Measurements from ENCODE around the gene BUD23. TPM values are rescaled to one million over a fixed set of nuclear protein-coding genes. Genes with fewer than 3 reads are reported as not detected.

The BUD23 gene
- total and polyA plus RNA-seq, 2 experiments from 2014 or later: 62.1 to 117 TPM

- TF ChIP-seq EZH2 (IDR thresholded peaks at IDR 0.05; ENCODE audit: low read depth, unreplicated experiment) (no peak), CREB1 (CRISPR knock-in tag; IDR thresholded peaks at IDR 0.05; ENCODE audit: low read depth) (no peak), ZNF114 (CRISPR knock-in tag; IDR thresholded peaks at IDR 0.05) (no peak), NANOG (IDR thresholded peaks at IDR 0.05; ENCODE audit: borderline replicate concordance) (no peak), ZNF331 (CRISPR knock-in tag; IDR thresholded peaks at IDR 0.05; ENCODE audit: low read depth) (no peak), POLR2AphosphoS5 (IDR thresholded peaks at IDR 0.05; ENCODE audit: low read depth) (no peak), CTCF (conservative IDR thresholded peaks at IDR 0.05; ENCODE audit: low read depth in 2 of 2) (no peak)
- no peaks in the 10 kb centered on the region for H3K36me3 ChIP-seq (ENCODE audit: insufficient read depth)
- no peak overlapping the region for H3K4me3 ChIP-seq
- H3K4me1 Mint-ChIP-seq: peaks cover 9% of the 10 kb centered on the region
- no peak overlapping the region for H3K27ac Mint-ChIP-seq
- H3K4me3 Mint-ChIP-seq: no peak overlapping the region
- peaks cover 11% of the 10 kb centered on the region; the same call in 1 of the 2 replicates for H3K4me1 ChIP-seq (ENCODE audit: insufficient read depth)
- H3K27me3 Mint-ChIP-seq (ENCODE audit: insufficient read depth, low read depth, poor library complexity): peaks cover 33% of the 10 kb centered on the region
- DNase-seq (ENCODE audit: low spot score) (no peak), ATAC-seq (no peak)
- no peak overlapping the region for H3K4me2 ChIP-seq
- no peak overlapping the region for H3K27ac ChIP-seq (ENCODE audit: low read depth)
- peaks cover 42% of the 10 kb centered on the region for H3K27me3 ChIP-seq (ENCODE audit: insufficient read depth)
- no peaks in the 10 kb centered on the region for H3K9me2 ChIP-seq (ENCODE audit: insufficient read depth)
- no peaks in the 10 kb centered on the region for H4K20me1 ChIP-seq (replicated peaks; ENCODE audit: insufficient read depth)
- peaks cover 4% of the 10 kb centered on the region; the same call in 2 of the 3 replicates for H3K9me3 Mint-ChIP-seq
- H2AFZ ChIP-seq: no peak overlapping the region
- no peaks in the 10 kb centered on the region for H3F3A ChIP-seq (replicated peaks; ENCODE audit: low read depth)
- no peaks in the 10 kb centered on the region for H3K79me2 ChIP-seq (replicated peaks; ENCODE audit: insufficient read depth)
- peaks cover 4% of the 10 kb centered on the region; the same call in 1 of the 3 replicates for H3K36me3 Mint-ChIP-seq (ENCODE audit: low read depth)
Observed at GRCh38 chr7:73650524-73650923, 32.9 kb upstream of the BUD23 start.

- H3K27me3 ChIP-seq (ENCODE audit: insufficient read depth): peaks cover 29% of the 10 kb centered on the region
- ATAC-seq: no peak
- TF ChIP-seq, protein P1, sequence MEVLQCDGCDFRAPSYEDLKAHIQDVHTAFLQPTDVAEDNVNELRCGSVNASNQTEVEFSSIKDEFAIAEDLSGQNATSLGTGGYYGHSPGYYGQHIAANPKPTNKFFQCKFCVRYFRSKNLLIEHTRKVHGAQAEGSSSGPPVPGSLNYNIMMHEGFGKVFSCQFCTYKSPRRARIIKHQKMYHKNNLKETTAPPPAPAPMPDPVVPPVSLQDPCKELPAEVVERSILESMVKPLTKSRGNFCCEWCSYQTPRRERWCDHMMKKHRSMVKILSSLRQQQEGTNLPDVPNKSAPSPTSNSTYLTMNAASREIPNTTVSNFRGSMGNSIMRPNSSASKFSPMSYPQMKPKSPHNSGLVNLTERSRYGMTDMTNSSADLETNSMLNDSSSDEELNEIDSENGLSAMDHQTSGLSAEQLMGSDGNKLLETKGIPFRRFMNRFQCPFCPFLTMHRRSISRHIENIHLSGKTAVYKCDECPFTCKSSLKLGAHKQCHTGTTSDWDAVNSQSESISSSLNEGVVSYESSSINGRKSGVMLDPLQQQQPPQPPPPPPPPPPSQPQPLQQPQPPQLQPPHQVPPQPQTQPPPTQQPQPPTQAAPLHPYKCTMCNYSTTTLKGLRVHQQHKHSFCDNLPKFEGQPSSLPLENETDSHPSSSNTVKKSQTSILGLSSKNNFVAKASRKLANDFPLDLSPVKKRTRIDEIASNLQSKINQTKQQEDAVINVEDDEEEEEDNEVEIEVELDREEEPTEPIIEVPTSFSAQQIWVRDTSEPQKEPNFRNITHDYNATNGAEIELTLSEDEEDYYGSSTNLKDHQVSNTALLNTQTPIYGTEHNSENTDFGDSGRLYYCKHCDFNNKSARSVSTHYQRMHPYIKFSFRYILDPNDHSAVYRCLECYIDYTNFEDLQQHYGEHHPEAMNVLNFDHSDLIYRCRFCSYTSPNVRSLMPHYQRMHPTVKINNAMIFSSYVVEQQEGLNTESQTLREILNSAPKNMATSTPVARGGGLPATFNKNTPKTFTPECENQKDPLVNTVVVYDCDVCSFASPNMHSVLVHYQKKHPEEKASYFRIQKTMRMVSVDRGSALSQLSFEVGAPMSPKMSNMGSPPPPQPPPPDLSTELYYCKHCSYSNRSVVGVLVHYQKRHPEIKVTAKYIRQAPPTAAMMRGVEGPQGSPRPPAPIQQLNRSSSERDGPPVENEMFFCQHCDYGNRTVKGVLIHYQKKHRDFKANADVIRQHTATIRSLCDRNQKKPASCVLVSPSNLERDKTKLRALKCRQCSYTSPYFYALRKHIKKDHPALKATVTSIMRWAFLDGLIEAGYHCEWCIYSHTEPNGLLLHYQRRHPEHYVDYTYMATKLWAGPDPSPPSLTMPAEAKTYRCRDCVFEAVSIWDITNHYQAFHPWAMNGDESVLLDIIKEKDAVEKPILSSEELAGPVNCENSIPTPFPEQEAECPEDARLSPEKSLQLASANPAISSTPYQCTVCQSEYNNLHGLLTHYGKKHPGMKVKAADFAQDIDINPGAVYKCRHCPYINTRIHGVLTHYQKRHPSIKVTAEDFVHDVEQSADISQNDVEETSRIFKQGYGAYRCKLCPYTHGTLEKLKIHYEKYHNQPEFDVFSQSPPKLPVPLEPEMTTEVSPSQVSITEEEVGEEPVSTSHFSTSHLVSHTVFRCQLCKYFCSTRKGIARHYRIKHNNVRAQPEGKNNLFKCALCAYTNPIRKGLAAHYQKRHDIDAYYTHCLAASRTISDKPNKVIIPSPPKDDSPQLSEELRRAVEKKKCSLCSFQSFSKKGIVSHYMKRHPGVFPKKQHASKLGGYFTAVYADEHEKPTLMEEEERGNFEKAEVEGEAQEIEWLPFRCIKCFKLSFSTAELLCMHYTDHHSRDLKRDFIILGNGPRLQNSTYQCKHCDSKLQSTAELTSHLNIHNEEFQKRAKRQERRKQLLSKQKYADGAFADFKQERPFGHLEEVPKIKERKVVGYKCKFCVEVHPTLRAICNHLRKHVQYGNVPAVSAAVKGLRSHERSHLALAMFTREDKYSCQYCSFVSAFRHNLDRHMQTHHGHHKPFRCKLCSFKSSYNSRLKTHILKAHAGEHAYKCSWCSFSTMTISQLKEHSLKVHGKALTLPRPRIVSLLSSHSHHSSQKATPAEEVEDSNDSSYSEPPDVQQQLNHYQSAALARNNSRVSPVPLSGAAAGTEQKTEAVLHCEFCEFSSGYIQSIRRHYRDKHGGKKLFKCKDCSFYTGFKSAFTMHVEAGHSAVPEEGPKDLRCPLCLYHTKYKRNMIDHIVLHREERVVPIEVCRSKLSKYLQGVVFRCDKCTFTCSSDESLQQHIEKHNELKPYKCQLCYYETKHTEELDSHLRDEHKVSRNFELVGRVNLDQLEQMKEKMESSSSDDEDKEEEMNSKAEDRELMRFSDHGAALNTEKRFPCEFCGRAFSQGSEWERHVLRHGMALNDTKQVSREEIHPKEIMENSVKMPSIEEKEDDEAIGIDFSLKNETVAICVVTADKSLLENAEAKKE (CRISPR knock-in tag; IDR thresholded peaks at IDR 0.05): no peak
- TF ChIP-seq CTCF (conservative IDR thresholded peaks at IDR 0.05; ENCODE audit: low read depth in 2 of 2) (no peak), NANOG (IDR thresholded peaks at IDR 0.05; ENCODE audit: borderline replicate concordance) (no peak), JUNB (IDR thresholded peaks at IDR 0.05; ENCODE audit: unreplicated experiment) (no peak), EZH2phosphoT487 (IDR thresholded peaks at IDR 0.05; ENCODE audit: unreplicated experiment) (no peak)
- TF ChIP-seq, protein P2, sequence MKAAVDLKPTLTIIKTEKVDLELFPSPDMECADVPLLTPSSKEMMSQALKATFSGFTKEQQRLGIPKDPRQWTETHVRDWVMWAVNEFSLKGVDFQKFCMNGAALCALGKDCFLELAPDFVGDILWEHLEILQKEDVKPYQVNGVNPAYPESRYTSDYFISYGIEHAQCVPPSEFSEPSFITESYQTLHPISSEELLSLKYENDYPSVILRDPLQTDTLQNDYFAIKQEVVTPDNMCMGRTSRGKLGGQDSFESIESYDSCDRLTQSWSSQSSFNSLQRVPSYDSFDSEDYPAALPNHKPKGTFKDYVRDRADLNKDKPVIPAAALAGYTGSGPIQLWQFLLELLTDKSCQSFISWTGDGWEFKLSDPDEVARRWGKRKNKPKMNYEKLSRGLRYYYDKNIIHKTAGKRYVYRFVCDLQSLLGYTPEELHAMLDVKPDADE (IDR thresholded peaks at IDR 0.05): no peak
Observed at GRCh38 chr7:73652541-73652949, 30.9 kb upstream of the BUD23 start.

More at GRCh38 chr7:73652541-73652949, 30.9 kb upstream of the BUD23 start:
- Histone ChIP-seq H3K4me3 (no peak overlapping the region), H3K79me2 (replicated peaks; ENCODE audit: insufficient read depth) (no peaks in the 10 kb centered on the region), H3K4me1 (ENCODE audit: insufficient read depth) (peaks cover 5% of the 10 kb centered on the region; the same call in 1 of the 2 replicates), H3K9me2 (ENCODE audit: insufficient read depth) (no peaks in the 10 kb centered on the region), H2AFZ (no peak overlapping the region), H3F3A (replicated peaks; ENCODE audit: low read depth) (no peaks in the 10 kb centered on the region), H4K20me1 (replicated peaks; ENCODE audit: insufficient read depth) (no peaks in the 10 kb centered on the region), H3K27ac (ENCODE audit: low read depth) (no peak overlapping the region), H3K36me3 (ENCODE audit: insufficient read depth) (no peaks in the 10 kb centered on the region), H3K4me2 (no peak overlapping the region)
- Mint-ChIP-seq H3K27me3 (ENCODE audit: insufficient read depth, low read depth, poor library complexity) (peaks cover 26% of the 10 kb centered on the region), H3K4me3 (no peak overlapping the region), H3K9me3 (peaks cover 6% of the 10 kb centered on the region; the same call in 2 of the 3 replicates), H3K27ac (no peak overlapping the region), H3K36me3 (ENCODE audit: low read depth) (peaks cover 4% of the 10 kb centered on the region; the same call in 1 of the 3 replicates), H3K4me1 (peaks cover 6% of the 10 kb centered on the region)
- DNase-seq (ENCODE audit: low spot score): no peak

Measured in GM23338 (cell line).